ENCODE results near the gene OR51D1. TPM values are rescaled to one million over a fixed set of nuclear protein-coding genes. Genes with fewer than 3 reads are reported as not detected.

OR51D1 gene
- polyA plus RNA-seq, 1 donor (not counting 4 experiments of a cell fraction or from before 2014, with no cell fraction given), result not detected

DNA sequence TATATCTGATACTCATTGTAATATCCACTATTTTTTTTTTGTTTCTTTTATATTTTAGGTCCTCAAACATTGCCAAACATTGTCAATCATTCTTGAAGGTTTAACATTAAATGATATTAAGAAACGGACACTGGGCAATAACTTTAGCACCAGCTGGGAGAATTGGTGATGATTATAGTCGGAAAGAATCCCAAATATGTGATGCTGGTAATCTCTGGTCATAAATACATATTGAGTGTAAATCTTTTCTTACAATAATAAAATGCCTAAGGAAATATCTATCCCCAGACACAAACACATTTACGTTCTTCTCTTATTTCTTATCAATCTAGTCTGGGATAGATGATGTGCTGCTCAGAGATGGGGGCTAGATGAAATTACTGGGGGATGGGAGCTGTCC is 35.2 kb downstream of the OR51D1 start:
- Histone ChIP-seq H3K9ac (ENCODE audit: control insufficient read depth, extremely low read depth, insufficient read depth, low read length) (no peak overlapping the region), H3K9me1 (ENCODE audit: control insufficient read depth, extremely low read depth, insufficient read depth, low read length) (no peaks in the 10 kb centered on the region), H3K9me3 (ENCODE audit: control insufficient read depth, low read depth, low read length) (no peaks in the 10 kb centered on the region), H3K79me2 (ENCODE audit: control insufficient read depth, insufficient read depth, low read length) (no peaks in the 10 kb centered on the region), H2AFZ (ENCODE audit: control insufficient read depth, low read length) (no peak overlapping the region), H3K27me3 (ENCODE audit: control insufficient read depth, extremely low read depth, insufficient read depth, low read length) (no peaks in the 10 kb centered on the region), H3K27ac (ENCODE audit: control insufficient read depth, insufficient read depth, low read length) (no peak overlapping the region), H3K4me2 (ENCODE audit: control insufficient read depth, extremely low read depth, insufficient read depth, low read depth, low read length) (no peak overlapping the region), H3K4me3 (ENCODE audit: control insufficient read depth in 2 of 3, extremely low read depth in 1 of 3, insufficient read depth in 2 of 3, low read depth in 1 of 3, low read length in 3 of 3) (no peak overlapping the region), H4K20me1 (ENCODE audit: control insufficient read depth, extremely low read depth, insufficient read depth, low read length) (no peaks in the 10 kb centered on the region), H3K4me1 (ENCODE audit: control insufficient read depth, extremely low read depth, insufficient read depth, low read length) (peaks cover 2% of the 10 kb centered on the region), H3K36me3 (ENCODE audit: control insufficient read depth in 2 of 2, extremely low read depth in 1 of 2, insufficient read depth in 2 of 2, low read length in 2 of 2) (no peaks in the 10 kb centered on the region)
- dilution Hi-C loops (cut with MboI; ENCODE audit: extremely low pct_ligation_motif_present, low sequenced_read_pairs), result no loop called here
- TF ChIP-seq, protein P1, sequence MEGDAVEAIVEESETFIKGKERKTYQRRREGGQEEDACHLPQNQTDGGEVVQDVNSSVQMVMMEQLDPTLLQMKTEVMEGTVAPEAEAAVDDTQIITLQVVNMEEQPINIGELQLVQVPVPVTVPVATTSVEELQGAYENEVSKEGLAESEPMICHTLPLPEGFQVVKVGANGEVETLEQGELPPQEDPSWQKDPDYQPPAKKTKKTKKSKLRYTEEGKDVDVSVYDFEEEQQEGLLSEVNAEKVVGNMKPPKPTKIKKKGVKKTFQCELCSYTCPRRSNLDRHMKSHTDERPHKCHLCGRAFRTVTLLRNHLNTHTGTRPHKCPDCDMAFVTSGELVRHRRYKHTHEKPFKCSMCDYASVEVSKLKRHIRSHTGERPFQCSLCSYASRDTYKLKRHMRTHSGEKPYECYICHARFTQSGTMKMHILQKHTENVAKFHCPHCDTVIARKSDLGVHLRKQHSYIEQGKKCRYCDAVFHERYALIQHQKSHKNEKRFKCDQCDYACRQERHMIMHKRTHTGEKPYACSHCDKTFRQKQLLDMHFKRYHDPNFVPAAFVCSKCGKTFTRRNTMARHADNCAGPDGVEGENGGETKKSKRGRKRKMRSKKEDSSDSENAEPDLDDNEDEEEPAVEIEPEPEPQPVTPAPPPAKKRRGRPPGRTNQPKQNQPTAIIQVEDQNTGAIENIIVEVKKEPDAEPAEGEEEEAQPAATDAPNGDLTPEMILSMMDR (optimal IDR thresholded peaks at IDR 0.05 in 1 of 3, IDR thresholded peaks at IDR 0.05 in 1 of 3, conservative IDR thresholded peaks at IDR 0.05 in 1 of 3; ENCODE audit: extremely low read depth in 1 of 3, insufficient read depth in 2 of 3, low read length in 3 of 3), result no peak
- TF ChIP-seq EZH2 (IDR thresholded peaks at IDR 0.05; ENCODE audit: low read length), result no peak
- no peak for DNase-seq (ENCODE audit: low read depth, low spot score)
- no peak for FAIRE-seq

DNA sequence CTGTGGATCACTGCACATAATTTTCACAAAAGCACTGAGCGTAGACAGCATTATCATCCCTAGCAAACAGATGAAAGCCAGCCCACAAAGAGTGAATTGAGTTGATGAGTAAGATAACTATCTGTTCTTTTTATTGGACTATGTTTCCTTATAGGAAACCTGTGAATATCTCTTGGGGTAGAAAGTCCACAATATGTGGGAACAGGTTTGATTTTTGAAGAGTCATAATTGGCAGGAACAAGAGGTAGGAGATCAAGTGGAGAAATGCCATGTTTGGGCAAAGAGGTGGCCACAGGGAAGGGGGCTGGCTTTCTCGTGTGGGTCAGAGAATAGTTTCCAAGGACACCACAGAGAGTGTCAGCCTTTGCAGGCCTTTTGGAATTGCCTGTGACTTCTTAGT is 36.5 kb downstream of the OR51D1 start:
- H3K27me3 ChIP-seq (ENCODE audit: control insufficient read depth, extremely low read depth, insufficient read depth, low read length), result no peaks in the 10 kb centered on the region
- dilution Hi-C loops (cut with MboI; ENCODE audit: extremely low pct_ligation_motif_present, low sequenced_read_pairs), result no loop called here
- no peaks in the 10 kb centered on the region for H3K36me3 ChIP-seq (ENCODE audit: control insufficient read depth in 2 of 2, extremely low read depth in 1 of 2, insufficient read depth in 2 of 2, low read length in 2 of 2)
- no peak overlapping the region for H3K4me2 ChIP-seq (ENCODE audit: control insufficient read depth, extremely low read depth, insufficient read depth, low read depth, low read length)
- H3K9me3 ChIP-seq (ENCODE audit: control insufficient read depth, low read depth, low read length), result no peaks in the 10 kb centered on the region
- H4K20me1 ChIP-seq (ENCODE audit: control insufficient read depth, extremely low read depth, insufficient read depth, low read length), result no peaks in the 10 kb centered on the region
- TF ChIP-seq, protein P1 (optimal IDR thresholded peaks at IDR 0.05 in 1 of 3, IDR thresholded peaks at IDR 0.05 in 1 of 3, conservative IDR thresholded peaks at IDR 0.05 in 1 of 3; ENCODE audit: extremely low read depth in 1 of 3, insufficient read depth in 2 of 3, low read length in 3 of 3), result no peak
- TF ChIP-seq EZH2 (IDR thresholded peaks at IDR 0.05; ENCODE audit: low read length), result no peak
- no peak overlapping the region for H3K27ac ChIP-seq (ENCODE audit: control insufficient read depth, insufficient read depth, low read length)
- no peaks in the 10 kb centered on the region for H3K9me1 ChIP-seq (ENCODE audit: control insufficient read depth, extremely low read depth, insufficient read depth, low read length)
- no peak overlapping the region for H3K9ac ChIP-seq (ENCODE audit: control insufficient read depth, extremely low read depth, insufficient read depth, low read length)
- H3K79me2 ChIP-seq (ENCODE audit: control insufficient read depth, insufficient read depth, low read length), result no peaks in the 10 kb centered on the region
- no peak for FAIRE-seq
- no peak for DNase-seq (ENCODE audit: low read depth, low spot score)
- H3K4me1 ChIP-seq (ENCODE audit: control insufficient read depth, extremely low read depth, insufficient read depth, low read length), result peaks cover 2% of the 10 kb centered on the region
- no peak overlapping the region for H3K4me3 ChIP-seq (ENCODE audit: control insufficient read depth in 2 of 3, extremely low read depth in 1 of 3, insufficient read depth in 2 of 3, low read depth in 1 of 3, low read length in 3 of 3)
- no peak overlapping the region for H2AFZ ChIP-seq (ENCODE audit: control insufficient read depth, low read length)

All from keratinocyte (primary cell).